A673 (cell line): ENCODE measurements around the gene GRM5. TPM values are rescaled to one million over a fixed set of nuclear protein-coding genes. Genes with fewer than 3 reads are reported as not detected.

Experiments used
- BruUV-seq: library from RNA; stranded (reverse); fragments of 400-500 nt; replicated peaks from 2 replicates; lab custom pipeline; 2021; lab: Mats Ljungman, UMichigan
- CTCF ChIA-PET: fragments of 300-600 bp; sonication (Branson Sonifier 250); formaldehyde crosslinking; loops from one replicate; lab custom pipeline; 2022; ENCODE audit warnings: antibody characterized with exemption; lab: Charles Lee
- POLR2A ChIA-PET: fragments of 300-600 bp; sonication (Branson Sonifier 250); formaldehyde crosslinking; loops from one replicate; lab custom pipeline; 2022; ENCODE audit warnings: antibody characterized with exemption; ENCODE audit not compliant: low non-redundant PET; lab: Charles Lee
- DNase-seq: peaks from one replicate; pipeline ENCODE4 v3.0.0-alpha.2; 2015; ENCODE audit warnings: low spot score
- H3K27ac ChIP-seq: fragments of 200-600 bp; sonication (generic); 2 replicates; pipeline ENCODE4 v1.5.1; 2016; ENCODE audit warnings: mixed run types, low read depth, mild to moderate bottlenecking, mixed read lengths, antibody characterized with exemption, low read length; ENCODE audit not compliant: poor library complexity, severe bottlenecking
- H3K27me3 ChIP-seq: fragments of 200-600 bp; sonication (generic); replicated peaks from 2 replicates; pipeline ENCODE4 v1.6.1; 2017; ENCODE audit warnings: mixed run types, low read depth, mild to moderate bottlenecking, mixed read lengths, antibody characterized with exemption, low read length; ENCODE audit not compliant: insufficient read depth, poor library complexity
- H3K36me3 ChIP-seq: fragments of 200-600 bp; sonication (generic); 2 replicates; pipeline ENCODE4 v1.6.1; 2016; ENCODE audit warnings: mixed run types, mild to moderate bottlenecking, mixed read lengths, antibody characterized with exemption, low read length; ENCODE audit not compliant: insufficient read depth, poor library complexity, severe bottlenecking
- H3K4me1 ChIP-seq: fragments of 200-600 bp; sonication (generic); 2 replicates; pipeline ENCODE4 v1.6.1; 2017; ENCODE audit warnings: mixed run types, mild to moderate bottlenecking, mixed read lengths, antibody characterized with exemption, low read length; ENCODE audit not compliant: insufficient read depth, poor library complexity, severe bottlenecking
- H3K4me3 ChIP-seq: fragments of 200-600 bp; sonication (generic); 2 replicates; pipeline ENCODE4 v1.5.1; 2016; ENCODE audit warnings: low read depth, mixed run types, mild to moderate bottlenecking, mixed read lengths, low read length; ENCODE audit not compliant: poor library complexity, severe bottlenecking
- H3K9me3 ChIP-seq: fragments of 200-600 bp; sonication (generic); 2 replicates; pipeline ENCODE4 v1.6.1; 2016; ENCODE audit warnings: mixed run types, low read depth, mild to moderate bottlenecking, mixed read lengths, antibody characterized with exemption, low read length; ENCODE audit not compliant: poor library complexity, severe bottlenecking
- CTCF ChIP-seq: fragments of 300-800, 200-600 bp; sonication (generic); conservative IDR thresholded peaks from 2 replicates; pipeline ENCODE4 v1.5.1; 2017; ENCODE audit warnings: low read depth, mild to moderate bottlenecking, antibody characterized with exemption, low read length, moderate library complexity, mixed read lengths
- EZH2 ChIP-seq: fragments of 200-600 bp; sonication (generic); IDR thresholded peaks from 2 replicates; pipeline ENCODE4 v1.6.1; 2017; ENCODE audit warnings: borderline replicate concordance, low read depth, mild to moderate bottlenecking, mixed read lengths, antibody characterized with exemption, low read length; ENCODE audit not compliant: poor library complexity, severe bottlenecking
- intact Hi-C: fragments of 100-400 bp; cut with micrococcal nuclease; formaldehyde crosslinking; loops from one replicate; pipeline ENCODE4 v1.10.0; 2022; ENCODE audit not compliant: unreplicated experiment
- total RNA-seq: library from RNA; stranded (reverse); gene quantifications from 2 replicates; pipeline ENCODE4 v1.2.3, GENCODE V29; 2021

GRM5 gene
- total RNA-seq, 1 experiment from 2014 or later, result not detected

DNA sequence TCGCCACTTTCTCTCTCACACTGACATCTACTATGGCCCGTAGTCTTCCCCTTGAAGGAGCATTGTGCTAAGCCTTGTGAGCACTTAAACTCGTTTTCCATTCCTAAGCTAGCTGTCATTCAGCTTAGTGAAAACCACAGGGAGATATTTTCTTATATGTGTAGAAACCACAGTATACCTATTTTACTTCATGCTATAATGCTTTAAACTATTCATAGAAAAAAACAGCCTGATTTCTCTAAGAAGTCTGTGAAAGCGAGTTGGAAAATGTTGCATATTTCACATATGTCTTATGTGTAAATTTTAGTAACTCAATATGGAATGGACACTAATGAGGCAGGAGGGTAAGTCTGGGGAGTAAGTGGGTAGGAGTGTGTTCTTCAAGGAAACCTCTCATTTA lies 534.0 kb downstream of the GRM5 start:
- Histone ChIP-seq H3K9me3 (no peaks in the 10 kb centered on the region), H3K36me3 (no peaks in the 10 kb centered on the region), H3K27me3 (no peaks in the 10 kb centered on the region), H3K4me3 (no peak overlapping the region), H3K27ac (no peak overlapping the region), H3K4me1 (peaks cover 3% of the 10 kb centered on the region)
- DNase-seq, result no peak
- no TSS peak for BruUV-seq
- TF ChIP-seq CTCF, result no peak
- TF ChIP-seq EZH2, result no peak
- intact Hi-C loops, result no loop called here
- POLR2A ChIA-PET, result no interaction called here
- CTCF ChIA-PET, result no interaction called here

- Histone ChIP-seq H3K27me3 (no peaks in the 10 kb centered on the region), H3K9me3 (no peaks in the 10 kb centered on the region), H3K36me3 (no peaks in the 10 kb centered on the region), H3K4me1 (no peaks in the 10 kb centered on the region), H3K27ac (no peak overlapping the region), H3K4me3 (no peak overlapping the region)
- CTCF ChIA-PET, result no interaction called here
- no peak for DNase-seq
- no TSS peak for BruUV-seq
- TF ChIP-seq EZH2 (no peak), CTCF (no peak)
- intact Hi-C loops, result no loop called here
- POLR2A ChIA-PET, result no interaction called here
Measured at GRCh38 chr11:88529426-88529825, 536.4 kb downstream of the GRM5 start.

DNA sequence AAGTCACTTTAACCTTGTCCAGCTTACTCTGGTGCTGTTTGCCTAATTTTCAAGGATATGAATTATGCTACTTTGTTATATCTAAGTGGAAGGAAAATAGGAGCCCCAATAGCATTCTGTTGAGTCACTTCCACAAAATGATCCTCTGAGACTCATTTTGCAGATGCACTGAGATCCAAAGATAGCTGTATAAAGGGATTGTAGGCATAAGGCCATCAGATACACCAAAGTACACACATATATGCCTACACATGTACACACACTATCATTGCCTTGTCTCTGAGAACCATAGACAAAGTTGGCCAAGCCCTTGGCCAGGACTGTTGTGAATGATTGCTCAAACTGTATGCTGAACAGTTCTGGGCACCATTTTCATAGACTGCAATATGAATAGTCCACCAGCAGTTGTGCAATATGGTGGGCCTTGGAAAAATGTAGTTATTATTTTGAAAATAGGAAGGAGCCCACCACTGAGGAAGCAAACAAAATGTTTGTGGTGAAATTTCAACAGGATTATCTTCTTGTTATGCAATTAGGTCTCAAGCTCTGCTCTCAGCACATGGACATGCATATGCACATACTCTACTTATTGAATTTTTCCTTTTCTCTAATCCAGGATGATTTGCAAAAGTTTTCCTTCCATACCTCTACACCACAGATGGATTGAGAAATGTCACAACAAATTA lies 542.3 kb downstream of the GRM5 start:
- H3K36me3 ChIP-seq, result no peaks in the 10 kb centered on the region
- no peak overlapping the region for H3K4me3 ChIP-seq
- H3K4me1 ChIP-seq, result no peaks in the 10 kb centered on the region
- no peak for DNase-seq
- intact Hi-C loops, result no loop called here
- no peaks in the 10 kb centered on the region for H3K27me3 ChIP-seq
- CTCF ChIA-PET, result no interaction called here
- H3K9me3 ChIP-seq, result no peaks in the 10 kb centered on the region
- TF ChIP-seq EZH2, result no peak
- no peak for TF ChIP-seq CTCF
- no TSS peak for BruUV-seq
- POLR2A ChIA-PET, result no interaction called here
- no peak overlapping the region for H3K27ac ChIP-seq
